Nephron progenitor cell (in vitro differentiated cells): ENCODE results near the gene ARHGEF35.
A peak's percentile ranks its signal among the peaks of the same experiment; 100 is the strongest.
"Not testable (repeated sequence)": the region's sequence is repeated elsewhere in the genome, so short reads cannot be mapped to it uniquely, and the experiment has no call there.

Source experiments
- DNase-seq: peaks from one replicate; pipeline ENCODE4 v3.0.0; 2021
- H3K27ac Mint-ChIP-seq: 2 replicates; pipeline ENCODE4 v1.8.0; 2021; ENCODE audit warnings: mild to moderate bottlenecking, moderate library complexity, mixed read lengths
- H3K27me3 Mint-ChIP-seq: 2 replicates; pipeline ENCODE4 v1.8.0; 2021; ENCODE audit warnings: mild to moderate bottlenecking, low read depth, mixed read lengths; ENCODE audit not compliant: poor library complexity
- H3K36me3 Mint-ChIP-seq: 2 replicates; pipeline ENCODE4 v1.8.0; 2021; ENCODE audit warnings: low read depth, mixed read lengths
- H3K4me1 Mint-ChIP-seq: 2 replicates; pipeline ENCODE4 v1.8.0; 2021; ENCODE audit warnings: mixed read lengths
- H3K4me3 Mint-ChIP-seq: 2 replicates; pipeline ENCODE4 v1.8.0; 2021; ENCODE audit warnings: mild to moderate bottlenecking, moderate library complexity, mixed read lengths
- H3K9me3 Mint-ChIP-seq: 2 replicates; pipeline ENCODE4 v1.8.0; 2021; ENCODE audit warnings: mild to moderate bottlenecking, moderate library complexity, mixed read lengths
- CTCF ChIP-seq: fragments of 200-600 bp; sonication (generic); IDR thresholded peaks from 2 replicates; pipeline ENCODE4 v1.5.0; 2021; ENCODE audit warnings: antibody characterized with exemption

Gene ARHGEF35

GRCh38 chr7:144201978-144202377 lies 6.3 kb upstream of the ARHGEF35 start:
- H3K4me3 Mint-ChIP-seq, result not testable (repeated sequence)

GRCh38 chr7:144198934-144199333 lies 3.3 kb upstream of the ARHGEF35 start:
- H3K4me3 Mint-ChIP-seq, result not testable (repeated sequence)

More at GRCh38 chr7:144201978-144202377, 6.3 kb upstream of the ARHGEF35 start:
- H3K4me1 Mint-ChIP-seq, H3K36me3 Mint-ChIP-seq, H3K27ac Mint-ChIP-seq, H3K27me3 Mint-ChIP-seq, DNase-seq, H3K9me3 Mint-ChIP-seq: not testable (repeated sequence)

GRCh38 chr7:144194453-144194852 lies 1.2 kb downstream of the ARHGEF35 start:
- DNase-seq, H3K4me3 Mint-ChIP-seq, H3K36me3 Mint-ChIP-seq, H3K27me3 Mint-ChIP-seq, H3K4me1 Mint-ChIP-seq, H3K9me3 Mint-ChIP-seq, H3K27ac Mint-ChIP-seq: not testable (repeated sequence)

More at GRCh38 chr7:144198934-144199333, 3.3 kb upstream of the ARHGEF35 start:
- not testable (repeated sequence) for H3K9me3 Mint-ChIP-seq, DNase-seq, H3K36me3 Mint-ChIP-seq, H3K27me3 Mint-ChIP-seq, H3K27ac Mint-ChIP-seq, H3K4me1 Mint-ChIP-seq

GRCh38 chr7:144193782-144194181 lies 1.9 kb downstream of the ARHGEF35 start:
- H3K27ac Mint-ChIP-seq, H3K4me3 Mint-ChIP-seq, DNase-seq, H3K27me3 Mint-ChIP-seq, H3K9me3 Mint-ChIP-seq, H3K4me1 Mint-ChIP-seq, H3K36me3 Mint-ChIP-seq: not testable (repeated sequence)

- H3K27me3 Mint-ChIP-seq, H3K4me3 Mint-ChIP-seq, H3K9me3 Mint-ChIP-seq, H3K4me1 Mint-ChIP-seq, H3K36me3 Mint-ChIP-seq, DNase-seq, H3K27ac Mint-ChIP-seq: not testable (repeated sequence)
Measured at GRCh38 chr7:144188578-144189171, 7.0 kb downstream of the ARHGEF35 start.

- DNase-seq, H3K9me3 Mint-ChIP-seq, H3K27me3 Mint-ChIP-seq, H3K27ac Mint-ChIP-seq, H3K4me1 Mint-ChIP-seq, H3K36me3 Mint-ChIP-seq, H3K4me3 Mint-ChIP-seq: not testable (repeated sequence)
Measured at GRCh38 chr7:144187848-144188247, 7.8 kb downstream of the ARHGEF35 start.

GRCh38 chr7:144183166-144183565 lies 12.5 kb downstream of the ARHGEF35 start, which contains the start of gene CTAGE4:
CTAGE4 (plus strand) TSS chr7:144183466; CDS start chr7:144183504, 38 bp downstream.
- not testable (repeated sequence) for DNase-seq, H3K27ac Mint-ChIP-seq, H3K27me3 Mint-ChIP-seq, H3K36me3 Mint-ChIP-seq, H3K9me3 Mint-ChIP-seq, H3K4me3 Mint-ChIP-seq, H3K4me1 Mint-ChIP-seq

- H3K27ac Mint-ChIP-seq, H3K9me3 Mint-ChIP-seq: not testable (repeated sequence)
Measured at GRCh38 chr7:144179165-144179479, 16.5 kb downstream of the ARHGEF35 start.

GRCh38 chr7:144178380-144179164 lies 17.1 kb downstream of the ARHGEF35 start:
- peak; percentile 9 for DNase-seq
- TF ChIP-seq CTCF, result peak; percentile 53
- not testable (repeated sequence) for H3K27me3 Mint-ChIP-seq, H3K9me3 Mint-ChIP-seq, H3K36me3 Mint-ChIP-seq, H3K4me3 Mint-ChIP-seq, H3K4me1 Mint-ChIP-seq, H3K27ac Mint-ChIP-seq

More at GRCh38 chr7:144179165-144179479, 16.5 kb downstream of the ARHGEF35 start:
- DNase-seq, H3K36me3 Mint-ChIP-seq, H3K4me1 Mint-ChIP-seq, H3K4me3 Mint-ChIP-seq, H3K27me3 Mint-ChIP-seq: not testable (repeated sequence)

- H3K36me3 Mint-ChIP-seq, result no peaks in the 10 kb centered on the region
- peaks cover 10% of the 10 kb centered on the region for H3K4me1 Mint-ChIP-seq
- H3K9me3 Mint-ChIP-seq, result peaks cover 14% of the 10 kb centered on the region
- peaks cover 5% of the 10 kb centered on the region for H3K27me3 Mint-ChIP-seq
- DNase-seq, result no peak
- H3K4me3 Mint-ChIP-seq, result no peak overlapping the region
- TF ChIP-seq CTCF, result no peak
- H3K27ac Mint-ChIP-seq, result no peak overlapping the region
Measured at GRCh38 chr7:144174613-144175012, 21.0 kb downstream of the ARHGEF35 start.

- H3K4me3 Mint-ChIP-seq, H3K27me3 Mint-ChIP-seq, H3K27ac Mint-ChIP-seq, H3K36me3 Mint-ChIP-seq, H3K4me1 Mint-ChIP-seq, DNase-seq: not testable (repeated sequence)
- H3K9me3 Mint-ChIP-seq, result peaks cover 14% of the 10 kb centered on the region
Measured at GRCh38 chr7:144171594-144172350, 23.9 kb downstream of the ARHGEF35 start.
